Hair follicle dermal papilla cell (primary cell): ENCODE measurements around the gene ABCE1. TPM values are rescaled to one million over a fixed set of nuclear protein-coding genes. Genes with fewer than 3 reads are reported as not detected.

Experiments
- small RNA-seq: library from RNA; depleted of rRNA; stranded (forward); fragments of <200 nt; gene quantifications from one replicate; pipeline ENCODE3, GENCODE V24; 2012
- total RNA-seq: library from RNA; depleted of rRNA; stranded (reverse); fragments of >200 nt; gene quantifications from 2 replicates; pipeline ENCODE4 v1.2.3, GENCODE V29; 2012

Gene ABCE1
- total RNA-seq, result 85.6 and 103 TPM in 2 replicates

GRCh38 chr4:145097821-145098674 is at the start of gene ABCE1, which contains the start of gene ANAPC10:
ABCE1 (plus strand) TSS chr4:145098311; CDS start chr4:145104413, 6,102 bp downstream.
ANAPC10 (minus strand) TSS chr4:145098196; CDS start chr4:145096099, 2,097 bp downstream.

Small RNA genes lying within 50 kb of the gene (small RNA-seq; reads per million reads assigned to genes)
- gene RF00019, result not detected

Other genes with a start within 250 kb of the ABCE1 start
- gene ANAPC10, start 115 bp upstream of the ABCE1 start, total RNA-seq, result 17.7 and 21.3 TPM in 2 replicates
- gene OTUD4, start 82.3 kb downstream of the ABCE1 start, total RNA-seq, result 30.7 and 31.0 TPM in 2 replicates